ENCODE results near the gene CCDC6. TPM values are rescaled to one million over a fixed set of nuclear protein-coding genes. Genes with fewer than 3 reads are reported as not detected.

Gene CCDC6
- total and polyA plus RNA-seq, 9 of the 15 experiments (the other 6 are each of a cell fraction or from before 2014, with no cell fraction given) = 10.4 to 41.0 (median 20.9) TPM

- intact Hi-C loops (cut with micrococcal nuclease) = no loop called here
- H2AFZ ChIP-seq (ENCODE audit: low read depth, low read length) = no peak overlapping the region
- CTCF ChIA-PET (ENCODE audit: low intra/inter-chr PET ratio) = no interaction called here
- H3K4me3 ChIP-seq = no peak overlapping the region
- FAIRE-seq (no peak), DNase-seq (ENCODE audit: extremely low read depth in 1 of 4, low spot score in 3 of 4) (no peak), ATAC-seq (no peak)
- H3K9ac ChIP-seq (ENCODE audit: insufficient read depth in 1 of 2, low read depth in 2 of 2, low read length in 2 of 2) = peak overlapping the region in 1 of 2 experiments; percentile 22; a peak in 1 of 4 replicates
- peaks cover 23% of the 10 kb centered on the region; the same call in 1 of the 3 replicates for H3K36me3 ChIP-seq (ENCODE audit: control insufficient read depth, insufficient read depth, low read length)
- peaks cover 9 to 50% of the 10 kb centered on the region in 2 experiments for H3K4me1 ChIP-seq (replicated peaks in 1 of 2; ENCODE audit: control insufficient read depth in 2 of 2, insufficient read depth in 2 of 2, low read length in 2 of 2)
- H3K9me1 ChIP-seq (ENCODE audit: control insufficient read depth, insufficient read depth, low read length) = no peaks in the 10 kb centered on the region
- TF ChIP-seq RBM17 (IDR thresholded peaks at IDR 0.05; ENCODE audit: borderline replicate concordance, low read depth, low read length) = no peak
- TF ChIP-seq ZFP30 (CRISPR knock-in tag; IDR thresholded peaks at IDR 0.05; ENCODE audit: borderline replicate concordance) = no peak
- no peak for TF ChIP-seq HNRNPLL (IDR thresholded peaks at IDR 0.05; ENCODE audit: low read depth, low read length, poor library complexity, severe bottlenecking)
- TF ChIP-seq BRD4 (IDR thresholded peaks at IDR 0.05) = no peak
- TF ChIP-seq DMBX1 (CRISPR knock-in tag; IDR thresholded peaks at IDR 0.05; ENCODE audit: borderline replicate concordance) = no peak
- TF ChIP-seq TCF3 (CRISPR knock-in tag; IDR thresholded peaks at IDR 0.05) = no peak
- no peak for TF ChIP-seq HOMEZ (CRISPR knock-in tag; IDR thresholded peaks at IDR 0.05)
- no peak for TF ChIP-seq MITF (IDR thresholded peaks at IDR 0.05)
- no peak for TF ChIP-seq ZNF717 (CRISPR knock-in tag; IDR thresholded peaks at IDR 0.05)
- in situ Hi-C loops (cut with MboI) = no loop called here
- H3K4me2 ChIP-seq (ENCODE audit: insufficient read depth, low read length) = no peak overlapping the region
- no peaks in the 10 kb centered on the region for H3K9me3 ChIP-seq (replicated peaks; ENCODE audit: control insufficient read depth, insufficient read depth, low read depth, low read length)
- POLR2A ChIA-PET = interaction anchor here (0.6 to 2.5 kb wide), 4 partner anchors 16 to 67 kb away, joined by 3 to 12 read pairs (median 4); partner anchors contain the start of gene CCDC6
- H3K27me3 ChIP-seq (ENCODE audit: control insufficient read depth in 2 of 2, insufficient read depth in 2 of 2, low read length in 2 of 2) = no peaks in the 10 kb centered on the region
- BruUV-seq (replicated peaks) = no TSS peak
- H3K79me2 ChIP-seq (ENCODE audit: control insufficient read depth, insufficient read depth, low read length) = peaks cover 95% of the 10 kb centered on the region
- no peak overlapping the region for H3K27ac ChIP-seq (ENCODE audit: extremely low read depth, low read depth, low read length)
- WGBS (ENCODE audit: insufficient coverage, low coverage, missing lambda C conversion rate) = 83% methylated on average over 6 of the region's 6 CpGs
- 0 out of 2 replicates have a peak, but pooled peaks cover 3% of the 10 kb centered on the region for H4K20me1 ChIP-seq (replicated peaks; ENCODE audit: control insufficient read depth, insufficient read depth, low read length)
Observed at GRCh38 chr10:59887972-59888640, 18.2 kb downstream of the CCDC6 start.
